GM21447 (cell line): ENCODE measurements around the gene SNRPF.
"Not testable (repeated sequence)": the region's sequence is repeated elsewhere in the genome, so short reads cannot be mapped to it uniquely, and the experiment has no call there.

Experiments used
- ATAC-seq: cut with Tn5 transposase; IDR thresholded peaks from one replicate; pipeline ENCODE4 v1.9.1; 2021; ENCODE audit not compliant: unreplicated experiment

Gene SNRPF

GRCh38 chr12:95858451-95859343 lies at the start of gene SNRPF:
TSS of gene SNRPF (plus strand) at chr12:95858952. CDS start at chr12:95859074, 122 bp downstream.
- ATAC-seq: peak; percentile 100

GRCh38 chr12:95809000-95809680 lies 49.6 kb upstream of the SNRPF start:
- ATAC-seq: no peak

DNA sequence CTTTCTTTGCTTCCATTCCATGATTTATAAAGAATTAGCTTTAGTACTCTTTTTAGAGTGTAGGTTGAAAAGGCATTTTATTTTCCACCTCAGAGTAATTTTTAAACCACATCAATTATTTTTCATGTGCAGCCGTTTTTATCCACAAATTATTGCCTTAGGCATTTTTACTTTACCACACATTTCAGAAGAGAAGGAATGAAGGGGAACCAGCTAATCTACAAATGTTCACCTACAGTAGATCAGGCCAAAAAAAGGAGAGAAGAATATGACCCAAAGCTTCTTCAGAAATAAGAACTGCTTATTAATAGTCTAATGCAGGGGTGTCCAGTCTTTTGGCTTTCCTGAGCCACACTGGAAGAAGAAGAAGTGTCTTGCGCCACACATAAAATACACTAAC lies 48.3 kb upstream of the SNRPF start:
- no peak for ATAC-seq

GRCh38 chr12:95812155-95812554 lies 46.6 kb upstream of the SNRPF start:
- ATAC-seq: not testable (repeated sequence)

DNA sequence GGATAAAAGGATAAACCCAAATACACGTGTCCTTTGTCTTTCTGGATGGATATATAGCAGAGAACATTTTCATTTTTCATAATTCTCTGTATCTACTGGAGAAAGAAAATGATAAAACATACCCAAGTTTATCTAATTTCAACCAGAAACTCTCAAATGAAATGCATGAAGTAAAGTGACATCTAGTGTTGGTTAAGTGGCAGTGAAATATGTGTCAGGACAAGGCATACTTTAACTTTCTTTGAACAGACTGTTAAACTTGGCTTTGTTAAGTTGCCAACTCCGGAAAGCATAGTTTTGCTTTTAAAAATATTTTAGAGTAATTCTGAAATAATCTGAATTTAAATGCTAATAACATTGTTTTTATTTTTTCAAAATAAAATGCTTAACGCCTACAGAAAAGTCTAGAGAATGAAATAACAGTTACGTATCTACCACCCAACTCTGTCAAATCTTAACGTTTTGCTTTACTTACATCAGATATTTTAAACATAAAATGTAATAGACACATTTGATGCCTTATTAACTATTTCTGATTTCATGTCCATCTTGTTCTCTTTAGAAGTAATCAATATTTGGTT lies 43.0 kb upstream of the SNRPF start:
- no peak for ATAC-seq

DNA sequence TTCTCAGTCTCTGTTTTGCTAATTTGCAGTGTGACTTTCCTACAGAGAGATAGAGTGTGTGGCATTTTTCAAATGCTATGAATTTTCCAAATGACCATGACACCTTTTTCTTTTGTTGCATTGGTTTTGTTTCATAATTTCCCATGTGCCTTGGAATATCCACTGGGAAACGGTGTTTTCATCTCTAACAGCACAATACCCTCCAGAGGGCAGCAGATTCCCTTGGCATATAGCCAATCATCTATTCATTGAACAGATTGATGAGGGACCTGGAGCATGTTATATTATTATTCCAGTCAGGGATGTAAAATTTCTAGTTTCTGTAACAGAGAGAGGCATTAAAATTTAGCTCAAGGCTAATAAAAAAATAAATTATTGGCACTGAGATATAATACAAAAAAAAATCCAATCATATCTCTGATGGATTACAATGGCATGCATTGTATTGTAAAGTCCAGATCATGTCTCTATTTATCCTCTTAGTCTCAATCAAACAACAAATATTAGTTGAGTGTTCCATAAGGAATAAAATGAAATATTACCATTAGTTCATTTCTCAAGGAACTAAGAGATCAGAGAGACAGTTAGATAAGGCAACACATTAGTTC lies 38.6 kb upstream of the SNRPF start:
- ATAC-seq: no peak

DNA sequence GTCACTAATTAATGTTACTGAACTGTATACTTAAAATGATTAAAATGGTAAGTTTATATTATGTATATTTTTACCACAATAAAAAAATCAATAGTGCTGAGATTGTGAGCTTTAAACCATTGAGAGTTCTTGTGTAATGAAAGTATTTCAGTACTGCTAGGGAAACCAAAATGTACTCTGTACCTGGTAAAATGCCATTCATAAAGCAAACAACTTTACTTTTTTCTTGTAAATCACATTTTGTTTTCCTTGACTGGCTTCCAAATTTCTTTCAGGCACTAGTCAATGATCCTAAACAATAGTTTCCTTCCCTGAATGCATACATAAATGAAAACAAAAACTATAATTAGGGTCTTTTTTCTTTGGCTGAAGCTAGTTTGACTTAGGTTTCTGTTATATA lies 29.4 kb upstream of the SNRPF start:
- ATAC-seq: no peak

- no peak for ATAC-seq
These were observed 28.2 kb upstream of the SNRPF start for GRCh38 chr12:95830335-95831089.

DNA sequence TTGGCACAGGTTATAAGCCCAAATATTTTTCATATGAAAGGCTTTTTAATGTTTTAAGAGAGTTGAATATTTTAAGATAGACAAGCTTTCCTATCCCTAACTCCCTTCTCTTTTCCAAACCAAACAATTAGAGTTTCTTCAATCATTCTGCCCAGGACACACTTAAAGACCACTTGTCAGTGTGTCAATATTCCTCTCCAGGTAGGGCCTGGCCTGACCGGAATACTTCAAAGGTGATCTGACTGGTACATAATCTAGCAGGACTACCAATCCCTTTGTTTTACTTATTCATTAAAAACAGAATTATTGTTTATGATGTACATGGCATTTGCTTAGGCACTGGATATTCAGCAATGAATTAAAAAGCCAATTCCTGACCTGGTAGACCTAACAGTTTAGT lies 24.2 kb upstream of the SNRPF start:
- no peak for ATAC-seq

DNA sequence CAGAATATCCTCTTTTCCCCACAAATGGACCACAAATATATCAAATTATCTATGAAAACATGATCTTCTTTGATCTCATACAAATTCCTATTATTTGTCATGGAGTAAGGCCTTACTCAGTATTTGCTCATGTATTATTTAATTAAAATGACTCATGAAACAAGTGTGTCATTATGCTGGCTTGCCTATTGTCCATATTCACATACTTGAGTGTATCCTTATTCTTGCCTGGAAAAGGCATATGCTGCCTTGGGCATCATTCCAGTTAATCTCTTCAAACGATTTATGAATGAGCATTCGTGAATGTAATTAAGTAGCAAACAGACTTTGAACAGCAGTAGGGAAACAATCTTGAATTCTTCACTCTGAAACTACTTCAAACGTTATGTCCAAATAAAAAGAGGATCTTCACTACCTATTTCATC lies 22.6 kb upstream of the SNRPF start:
- ATAC-seq: no peak

- ATAC-seq: no peak
These were observed 22.0 kb upstream of the SNRPF start for GRCh38 chr12:95836630-95837239.

DNA sequence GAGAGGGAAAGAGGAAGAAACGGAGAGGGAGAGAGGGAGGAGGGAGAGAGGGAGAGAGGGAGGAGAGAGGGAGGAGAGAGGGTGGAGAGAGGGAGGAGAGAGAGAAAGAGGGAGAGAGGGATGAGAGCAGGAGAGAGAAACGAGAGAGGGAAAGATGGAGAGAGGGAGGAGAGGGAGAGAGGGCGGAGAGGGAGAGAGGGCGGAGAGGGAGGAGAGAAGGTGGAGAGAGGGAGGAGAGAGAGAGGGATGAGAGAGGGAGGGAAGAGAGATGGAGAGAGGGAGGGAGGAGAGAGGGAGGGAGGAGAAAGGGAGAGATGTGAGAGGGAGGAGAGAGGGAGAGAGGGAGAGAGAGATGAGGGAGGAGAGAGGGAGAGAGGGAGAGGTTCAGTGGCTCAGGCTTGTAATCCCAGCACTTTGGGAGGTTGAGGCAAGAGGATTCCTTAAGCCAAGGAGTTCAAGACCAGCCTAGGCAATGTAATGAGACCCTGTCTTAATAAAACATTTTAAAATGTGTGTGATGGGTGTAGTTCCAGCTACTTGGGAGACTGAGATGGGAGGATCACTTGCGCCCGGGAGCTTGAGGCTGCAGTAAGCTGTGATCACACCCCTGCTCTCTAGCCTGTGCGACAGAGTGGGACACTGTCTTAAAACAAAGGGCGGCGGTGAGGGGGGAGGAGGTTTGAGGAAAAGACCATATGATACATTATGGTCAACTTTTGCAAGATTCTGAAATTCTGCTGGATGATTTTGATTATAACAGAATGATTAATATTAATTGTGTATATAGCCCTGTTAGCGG lies 21.3 kb upstream of the SNRPF start:
- ATAC-seq: no peak

DNA sequence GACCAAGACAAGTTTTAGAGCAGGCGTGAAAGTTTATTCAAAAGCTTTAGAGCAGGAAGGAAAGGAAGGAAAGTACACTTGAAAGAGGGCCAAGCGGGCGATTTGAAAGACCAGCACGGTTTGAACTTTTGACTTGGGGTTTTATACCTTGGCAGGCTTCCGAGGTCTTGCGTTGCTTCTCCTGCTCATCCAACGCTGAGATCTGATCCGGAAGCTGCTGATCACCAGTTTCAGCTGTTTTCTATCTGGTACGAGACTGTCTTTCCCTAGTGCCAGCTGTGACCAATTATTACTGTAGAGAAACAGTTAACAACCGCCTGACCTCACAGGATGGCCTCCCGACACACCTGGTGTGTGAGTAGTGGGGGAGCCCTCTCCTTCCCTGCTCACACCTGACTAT lies 20.6 kb upstream of the SNRPF start:
- no peak for ATAC-seq

DNA sequence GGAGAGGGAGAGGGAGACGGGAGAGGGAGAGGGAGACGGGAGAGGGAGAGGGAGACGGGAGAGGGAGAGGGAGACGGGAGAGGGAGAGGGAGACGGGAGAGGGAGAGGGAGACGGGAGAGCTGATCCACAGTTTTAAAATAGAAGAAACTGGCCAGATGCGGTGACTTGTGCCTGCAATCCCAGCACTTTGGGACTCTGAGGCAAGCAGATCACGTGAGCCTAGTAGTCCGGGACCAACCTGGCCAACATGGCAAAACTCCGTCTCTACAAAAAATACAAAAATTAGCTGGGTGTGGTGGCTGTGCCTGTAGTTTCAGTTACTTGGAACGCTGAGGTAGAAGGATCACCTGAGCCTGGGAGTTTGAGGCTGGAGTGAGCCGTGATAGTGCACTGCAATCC lies 16.3 kb upstream of the SNRPF start:
- ATAC-seq: not testable (repeated sequence)

- no peak for ATAC-seq
These were observed 10.0 kb upstream of the SNRPF start for GRCh38 chr12:95848575-95849388.

GRCh38 chr12:95851606-95852005 lies 7.1 kb upstream of the SNRPF start:
- ATAC-seq: no peak

GRCh38 chr12:95852133-95852532 lies 6.6 kb upstream of the SNRPF start:
- no peak for ATAC-seq

DNA sequence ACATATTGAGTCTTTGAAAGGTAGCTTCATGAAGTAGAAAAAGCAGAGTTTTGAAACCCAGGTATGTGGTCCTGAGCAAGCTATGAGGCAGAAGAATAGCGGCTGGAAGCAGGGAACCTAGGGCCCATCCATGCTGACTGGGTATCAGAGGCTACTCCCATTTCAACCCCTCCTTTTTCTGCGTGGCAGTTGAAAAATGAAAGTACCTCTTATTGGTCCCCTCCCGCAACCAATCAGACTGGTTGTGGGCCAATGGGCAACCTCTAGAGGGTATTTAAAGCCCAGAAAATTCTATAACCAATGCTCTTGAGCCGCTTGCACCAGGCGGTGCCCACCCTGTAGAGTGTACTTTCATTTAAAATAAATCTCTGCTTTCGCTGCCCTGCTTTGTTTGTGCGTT lies 1.6 kb upstream of the SNRPF start:
- ATAC-seq: no peak

DNA sequence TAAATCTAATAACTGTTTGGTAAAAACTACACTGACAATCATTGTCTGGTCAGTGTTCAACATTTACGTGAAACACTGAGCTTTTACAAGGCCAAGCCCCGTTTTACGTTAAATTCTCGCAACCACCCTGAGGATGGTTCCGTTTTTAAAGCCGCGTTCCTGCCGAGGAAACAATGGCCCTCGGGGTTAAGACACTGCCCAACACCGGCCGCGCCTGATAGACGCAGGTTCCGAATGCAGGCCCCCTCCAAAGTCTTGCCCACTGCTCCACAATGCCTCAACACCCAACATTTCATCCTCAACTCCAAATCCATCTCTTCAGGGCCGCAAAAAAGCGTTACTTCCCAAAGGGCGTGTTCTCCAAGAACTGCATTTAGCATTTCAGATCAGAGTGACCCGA lies 953 bp upstream of the SNRPF start:
- no peak for ATAC-seq
